Right cardiac atrium (tissue), 5 donors: ENCODE results near the gene CCND2. TPM values are rescaled to one million over a fixed set of nuclear protein-coding genes. Genes with fewer than 3 reads are reported as not detected.

Experiments
- ATAC-seq, 2 donors: fragments of 200-7000 bp; cut with Tn5 transposase; one replicate each; pipeline versions ENCODE4 v1.8.0 to v1.9.1; 2020; ENCODE audit warnings: moderate library complexity in 2 of 2, mild to moderate bottlenecking in 1 of 2
- DNase-seq, 3 donors: peaks; one replicate each; pipeline ENCODE4 v3.0.0-alpha.2; 2020
- H3K27ac ChIP-seq: one replicate; pipeline ENCODE4 v1.5.1; 2013; ENCODE audit warnings: mild to moderate bottlenecking, low read length, control low read depth, moderate library complexity
- H3K27me3 ChIP-seq: one replicate; pipeline ENCODE4 v1.6.1; 2013; ENCODE audit not compliant: control insufficient read depth, insufficient read depth
- H3K4me1 ChIP-seq: one replicate; pipeline ENCODE4 v1.6.1; 2013; ENCODE audit warnings: low read length; ENCODE audit not compliant: control insufficient read depth, insufficient read depth
- H3K4me3 ChIP-seq: one replicate; pipeline ENCODE4 v1.5.1; 2013; ENCODE audit warnings: low read length, control low read depth
- H3K9me3 ChIP-seq: one replicate; pipeline ENCODE4 v1.6.1; 2013; ENCODE audit warnings: low read length; ENCODE audit not compliant: control insufficient read depth
- WGBS: extraction: QIAGEN DNeasy Blood & Tissue Kit; methylation state at CpG from one replicate; pipeline ENCODE4 v1.1.7; 2013; 5-methylcytosine and 5-hydroxymethylcytosine counted together
- intact Hi-C, 4 donors: fragments of 100-400 bp; cut with DNase I; formaldehyde crosslinking; loops; one replicate each; pipeline versions ENCODE4 v1.11.0 to v1.14.0; 2022 to 2023
- polyA plus RNA-seq: library from polyadenylated mRNA; stranded (reverse); fragments of 200-250 nt; gene quantifications from one replicate; pipeline ENCODE4 v1.2.3, GENCODE V29; 2013
- total RNA-seq, 4 donors: library from RNA; stranded (reverse); fragmentation: NEBNext Ultra II Directional; extraction: Animal tissue kit (Norgen Biotek cat#: 25700); gene quantifications; one replicate each; pipeline ENCODE4 v1.2.1, GENCODE V29; 2021
- donor health status: healthy with polysubstance abuse.
- donor health status: DM: no; HTN: yes; CAD: no.
- donor health status: DM: no; HTN: no; CAD: no.
- donor health status: DM: no; HTN: yes; CAD: no; lungs with severe emphysema.
- donor health status: DM: yes; HTN: yes; CAD: no.

The CCND2 gene
- total and polyA plus RNA-seq, 5 donors = 44.3 to 255 (median 211) TPM

- DNase-seq = no peak
- ATAC-seq = no peak
- intact Hi-C loops = no loop called here
- H3K9me3 ChIP-seq = no peaks in the 10 kb centered on the region
- 86% methylated on average over 14 of the region's 14 CpGs for WGBS
- no peaks in the 10 kb centered on the region for H3K27me3 ChIP-seq
- no peak overlapping the region for H3K27ac ChIP-seq
- peaks cover 4% of the 10 kb centered on the region for H3K4me1 ChIP-seq
- H3K4me3 ChIP-seq = no peak overlapping the region
These were observed 34.9 kb downstream of the CCND2 start for GRCh38 chr12:4308334-4308950.

DNA sequence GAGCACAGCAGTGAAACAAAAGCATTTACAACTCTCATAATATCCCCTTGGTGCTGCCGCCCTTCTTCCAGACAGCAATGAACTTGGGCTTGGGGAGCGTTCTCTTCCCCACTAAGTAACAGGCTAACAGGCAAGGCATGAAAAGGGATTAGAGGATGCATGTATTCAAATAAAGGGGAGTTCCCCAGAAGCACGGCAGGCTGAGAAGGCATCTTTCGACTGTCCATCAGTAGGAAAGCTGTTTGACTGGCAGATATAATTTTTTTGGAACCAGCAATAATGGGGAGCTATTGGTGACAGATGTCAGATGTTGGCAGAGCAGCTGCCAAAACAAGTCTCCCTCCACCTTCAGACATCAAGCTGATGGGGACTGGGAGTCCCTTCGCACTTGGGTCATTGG is 38.2 kb downstream of the CCND2 start:
- DNase-seq (no peak), ATAC-seq (no peak)
- Histone ChIP-seq H3K4me3 (no peak overlapping the region), H3K27ac (no peak overlapping the region), H3K9me3 (no peaks in the 10 kb centered on the region), H3K27me3 (no peaks in the 10 kb centered on the region), H3K4me1 (peaks cover 4% of the 10 kb centered on the region)
- intact Hi-C loops = no loop called here
- 89% methylated on average over 5 of the region's 5 CpGs for whole genome bisulfite sequencing

- ATAC-seq = no peak
- Histone ChIP-seq H3K4me3 (no peak overlapping the region), H3K27ac (no peak overlapping the region), H3K9me3 (no peaks in the 10 kb centered on the region), H3K27me3 (no peaks in the 10 kb centered on the region), H3K4me1 (peaks cover 4% of the 10 kb centered on the region)
- no peak for DNase-seq
- intact Hi-C loops = no loop called here
- WGBS = 91% methylated on average over 2 of the region's 2 CpGs
These were observed 38.7 kb downstream of the CCND2 start for GRCh38 chr12:4312251-4312650.

- WGBS = under 1% methylated on average over 13 of the region's 13 CpGs
- Histone ChIP-seq H3K4me3 (peak overlapping the region; percentile 50), H3K27ac (peak overlapping the region; percentile 59), H3K9me3 (no peaks in the 10 kb centered on the region), H3K4me1 (no peaks in the 10 kb centered on the region), H3K27me3 (no peaks in the 10 kb centered on the region)
- intact Hi-C loops = no loop called here
- DNase-seq (no peak), ATAC-seq (peak; percentile 23 to 58)
These were observed 46.9 kb downstream of the CCND2 start for GRCh38 chr12:4320497-4320852.

DNA sequence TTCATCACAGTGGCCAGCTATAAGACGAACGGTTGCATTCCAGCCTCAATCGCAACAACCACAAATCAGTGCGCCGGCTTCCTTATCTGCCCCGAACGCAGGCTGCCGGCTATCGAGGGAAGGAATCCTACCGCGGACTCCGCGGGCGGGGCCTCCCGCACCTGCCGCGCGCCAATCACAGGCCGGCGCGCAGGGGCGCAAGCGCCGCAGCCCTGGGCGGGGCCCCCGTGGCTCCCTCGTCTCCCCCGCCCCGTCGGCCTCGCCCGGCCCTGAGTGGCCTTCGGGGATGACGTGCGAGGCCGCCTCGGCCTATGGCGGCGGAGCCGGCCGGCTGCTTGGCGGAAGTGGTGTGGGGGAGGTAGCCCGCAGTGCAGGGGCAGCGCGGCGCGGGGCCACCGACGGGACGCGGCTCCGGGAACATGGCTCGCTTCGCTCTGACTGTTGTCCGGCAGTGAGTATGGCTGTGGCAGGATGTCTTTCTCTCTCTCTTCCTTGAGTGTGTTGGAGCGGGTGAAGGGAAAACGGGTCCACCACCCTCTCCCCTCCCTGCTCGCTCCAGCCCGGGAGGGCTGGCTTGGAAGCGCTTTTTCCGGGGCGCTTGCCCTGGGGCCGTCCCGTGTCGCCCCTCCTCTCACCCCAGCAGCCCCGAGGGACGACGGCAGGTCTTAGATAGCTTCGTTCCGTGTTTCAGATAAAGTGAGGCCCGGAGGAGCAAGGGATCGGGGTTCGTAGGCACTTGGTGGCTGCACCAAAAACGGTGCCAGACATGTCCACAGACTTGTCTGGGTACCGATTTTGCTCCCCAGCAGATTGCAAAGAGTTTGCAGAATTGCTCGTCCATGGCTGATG is 47.5 kb downstream of the CCND2 start, which contains the start of gene TIGAR:
TIGAR (plus strand) TSS at position 361 of the 849 bp plus-strand sequence; CDS start at position 420, 59 bp downstream.
- Histone ChIP-seq H3K27me3 (no peaks in the 10 kb centered on the region), H3K9me3 (no peaks in the 10 kb centered on the region), H3K4me1 (no peaks in the 10 kb centered on the region), H3K27ac (peak within 1 kb of the TSS; percentile 59), H3K4me3 (peak within 1 kb of the TSS; percentile 69)
- DNase-seq = peak; percentile 96 to 98 (median 97)
- under 1% methylated on average over 76 of the region's 76 CpGs for WGBS
- intact Hi-C loops = no loop called here
- peak; percentile 100 for ATAC-seq

DNA sequence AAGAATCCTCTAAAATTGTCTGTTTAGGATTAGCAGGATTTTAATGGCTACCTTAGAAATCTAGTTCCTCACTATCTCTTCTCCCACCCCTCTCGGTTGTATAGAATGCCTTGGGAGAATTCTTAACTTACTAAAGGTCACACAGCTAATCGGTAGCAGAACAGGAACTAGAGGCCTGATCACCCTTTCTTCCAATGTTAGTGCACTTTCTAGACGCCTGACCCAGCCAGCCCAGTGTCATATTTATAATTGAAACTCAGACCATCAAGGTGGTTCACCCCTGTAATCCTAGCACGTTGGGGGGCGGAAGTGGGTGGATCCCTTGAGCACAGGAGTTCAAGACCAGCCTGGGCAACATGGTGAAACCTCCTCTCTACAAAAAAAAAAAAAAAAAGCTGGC is 49.2 kb downstream of the CCND2 start:
- intact Hi-C loops = no loop called here
- ATAC-seq = no peak
- 69% methylated on average over 5 of the region's 5 CpGs for WGBS
- Histone ChIP-seq H3K27ac (no peak overlapping the region), H3K4me1 (peaks cover 1% of the 10 kb centered on the region), H3K27me3 (no peaks in the 10 kb centered on the region), H3K9me3 (no peaks in the 10 kb centered on the region), H3K4me3 (no peak overlapping the region)
- no peak for DNase-seq

Other genes starting within 250 kb of the CCND2 start
- 10 to 100 TPM in 2 of 4 donors, 1 to 10 TPM in 2; 8.6 to 14.5 (median 11.1) TPM for gene TIGAR, start 47.5 kb downstream of the CCND2 start, total RNA-seq
- 4.9 TPM for gene TIGAR, start 47.5 kb downstream of the CCND2 start, polyA plus RNA-seq
- under 1 TPM in 2 of 4 donors, not detected in 2; 0.24 to 0.25 TPM for gene FGF23, start 106.0 kb downstream of the CCND2 start, total RNA-seq
- gene FGF23, start 106.0 kb downstream of the CCND2 start, polyA plus RNA-seq = 0.68 TPM
- not detected for gene FGF6, start 172.1 kb downstream of the CCND2 start, total RNA-seq
- not detected for gene FGF6, start 172.1 kb downstream of the CCND2 start, polyA plus RNA-seq